ENCODE results near the gene CDYL. TPM values are rescaled to one million over a fixed set of nuclear protein-coding genes. Genes with fewer than 3 reads are reported as not detected.

CDYL gene
- total and polyA plus RNA-seq, 2 of the 4 experiments (the other 2 are of a cell fraction) = 14.2 to 92.1 TPM

- no peak overlapping the region for H4K91ac ChIP-seq (ENCODE audit: insufficient read depth, low read depth, low read length)
- no peak overlapping the region for H3K27ac ChIP-seq (ENCODE audit: insufficient read depth, low read length)
- H3K27me3 ChIP-seq (ENCODE audit: control insufficient read depth, insufficient read depth, low read length) = no peaks in the 10 kb centered on the region; the same call in 1 of the 2 replicates
- intact Hi-C loops (cut with micrococcal nuclease) = loop anchor here (5.0 kb wide), 1 partner anchor 45 kb away; the partner anchor contains the start of gene CDYL
- CTCF ChIA-PET = interaction anchor here (0.6 kb wide), 1 partner anchor 537 kb away, joined by 3 read pairs; no protein-coding TSS in a partner anchor
- no peak overlapping the region for H2AFZ ChIP-seq (replicated peaks; ENCODE audit: low read length, poor library complexity)
- no peak overlapping the region for H4K5ac ChIP-seq (ENCODE audit: low read depth, low read length)
- dilution Hi-C loops (cut with HindIII; ENCODE audit: low sequenced_read_pairs, unreplicated experiment) = no loop called here
- no peak overlapping the region; the same call in 1 of the 2 replicates for H3K4ac ChIP-seq (ENCODE audit: low read depth, low read length)
- H2BK120ac ChIP-seq (ENCODE audit: low read depth, low read length) = no peak overlapping the region
- no CpG with 5 or more reads among the region's 3 CpGs for WGBS, 2 experiments (ENCODE audit: extremely low coverage in 2 of 2, insufficient read length in 1 of 2)
- H2BK15ac ChIP-seq (ENCODE audit: low read depth, low read length) = no peak overlapping the region
- H3K9me1 ChIP-seq (ENCODE audit: insufficient read depth, low read length) = peaks cover 2% of the 10 kb centered on the region; the same call in 1 of the 2 replicates
- no peaks in the 10 kb centered on the region; the same call in 1 of the 2 replicates for H4K20me1 ChIP-seq (ENCODE audit: insufficient read depth, low read length)
- no peak overlapping the region for H3K4me3 ChIP-seq (ENCODE audit: insufficient read depth, low read depth, low read length)
- H2BK5ac ChIP-seq (ENCODE audit: low read depth, low read length, poor library complexity, severe bottlenecking) = no peak overlapping the region
- no peaks in the 10 kb centered on the region for H3K9me3 ChIP-seq (ENCODE audit: control insufficient read depth, insufficient read depth, low read length)
- no peak overlapping the region for H3K56ac ChIP-seq (ENCODE audit: extremely low read depth, insufficient read depth, low read length)
- H3K4me2 ChIP-seq (ENCODE audit: low read depth, low read length) = no peak overlapping the region
- H3K14ac ChIP-seq (replicated peaks; ENCODE audit: low read depth, low read length) = no peak overlapping the region
- in situ Hi-C loops (cut with MboI; ENCODE audit: low sequenced_read_pairs) = no loop called here
- no peak overlapping the region for H2AK5ac ChIP-seq (ENCODE audit: low read depth, low read length)
- POLR2A ChIA-PET (ENCODE audit: unreplicated experiment) = interaction anchor here (1.0 kb wide), 1 partner anchor 84 kb away, joined by 4 read pairs; no protein-coding TSS in a partner anchor
- no peak for ATAC-seq (ENCODE audit: low read depth)
- H3K18ac ChIP-seq (ENCODE audit: low read depth, low read length) = no peak overlapping the region
- no peak overlapping the region for H3K23ac ChIP-seq (ENCODE audit: low read depth, low read length)
- no peak overlapping the region for H2BK20ac ChIP-seq (ENCODE audit: low read depth, low read length)
- TF ChIP-seq SMC3 (IDR thresholded peaks at IDR 0.05; ENCODE audit: low read depth, low read length) = no peak
- TF ChIP-seq CTCF (conservative IDR thresholded peaks at IDR 0.05; ENCODE audit: low read depth, low read length) = no peak
- no peak for TF ChIP-seq RCOR1 (IDR thresholded peaks at IDR 0.05; ENCODE audit: insufficient replicate concordance, low read length)
- no peak for TF ChIP-seq NFE2L2 (IDR thresholded peaks at IDR 0.05; ENCODE audit: low read depth, low read length)
- no peak for TF ChIP-seq CHD1 (IDR thresholded peaks at IDR 0.05; ENCODE audit: low read depth, low read length)
- no peak for TF ChIP-seq CEBPB (IDR thresholded peaks at IDR 0.05; ENCODE audit: low read depth, low read length)
- no peak for TF ChIP-seq POLR2A (IDR thresholded peaks at IDR 0.05; ENCODE audit: low read depth, low read length)
- DNase-seq = no peak
- no peak overlapping the region for H4K8ac ChIP-seq (ENCODE audit: low read depth in 2 of 2, low read length in 2 of 2)
- H3K9ac ChIP-seq (ENCODE audit: low read depth, low read length) = no peak overlapping the region
- H3K36me3 ChIP-seq (ENCODE audit: control insufficient read depth, insufficient read depth, low read length) = no peaks in the 10 kb centered on the region
- no TSS peak for BruUV-seq (replicated peaks)
- peaks cover 7% of the 10 kb centered on the region; the same call in 1 of the 2 replicates for H3K4me1 ChIP-seq (ENCODE audit: control insufficient read depth, insufficient read depth, low read length)
- H3K79me1 ChIP-seq (ENCODE audit: low read depth in 1 of 2, low read length in 2 of 2) = no peaks in the 10 kb centered on the region
- no peak overlapping the region for H2AK9ac ChIP-seq (replicated peaks; ENCODE audit: low read depth, low read length, poor library complexity)
Observed at GRCh38 chr6:4731996-4732395, 44.2 kb upstream of the CDYL start.

All from IMR-90 (cell line).